GM12865 (cell line): ENCODE results near the gene CCDC197.

Source experiments
- DNase-seq: peaks from one replicate; pipeline ENCODE4 v3.0.0; 2010; ENCODE audit warnings: low read depth
- H3K4me3 ChIP-seq: 2 replicates; pipeline ENCODE4 v1.5.1; 2011; ENCODE audit warnings: mild to moderate bottlenecking, low read depth, low read length, control low read depth
- TF ChIP-seq, protein P1 (sequence below): IDR thresholded peaks from 2 replicates; pipeline ENCODE4 v1.5.1; 2011; ENCODE audit warnings: low read length, control low read depth, low read depth, inconsistent platforms; ENCODE audit not compliant: insufficient read depth; ENCODE audit errors: missing control alignments

The CCDC197 gene

DNA sequence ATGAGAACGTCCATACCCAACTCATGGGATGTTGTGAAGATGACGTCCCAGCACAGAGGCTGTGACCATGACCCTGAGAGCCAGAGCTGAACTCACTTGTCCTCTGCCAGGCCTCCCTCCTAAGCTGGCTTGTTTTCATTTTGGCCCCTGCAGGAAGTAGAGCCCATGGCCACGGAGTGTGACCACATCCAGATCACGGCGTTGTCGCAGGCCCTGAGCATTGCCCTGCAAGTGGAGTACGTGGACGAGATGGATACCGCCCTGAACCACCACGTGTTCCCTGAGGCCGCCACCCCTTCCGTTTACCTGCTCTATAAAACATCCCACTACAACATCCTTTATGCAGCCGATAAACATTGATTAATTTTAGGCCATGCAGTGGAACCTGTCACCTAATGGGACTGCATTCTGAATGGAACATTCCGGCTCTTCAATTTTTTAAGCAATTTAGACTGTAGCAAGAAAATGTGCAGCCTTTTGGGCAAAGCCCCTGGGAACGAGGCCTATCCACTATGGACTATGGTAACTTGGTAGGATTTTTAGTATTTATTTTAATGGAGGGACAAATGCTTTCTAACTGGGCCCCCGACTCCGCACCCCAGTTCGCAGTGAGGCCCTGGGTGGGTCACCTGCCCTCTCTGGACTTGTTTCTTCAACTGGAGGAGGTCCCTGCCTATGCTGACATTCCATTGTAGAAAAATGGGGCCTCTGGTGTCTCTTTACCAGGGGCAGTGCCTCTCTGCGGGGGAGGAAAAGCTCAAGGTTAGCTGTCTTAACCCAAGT is 48.7 kb downstream of the CCDC197 start:
- H3K4me3 ChIP-seq = no peak overlapping the region
- TF ChIP-seq, protein P1, sequence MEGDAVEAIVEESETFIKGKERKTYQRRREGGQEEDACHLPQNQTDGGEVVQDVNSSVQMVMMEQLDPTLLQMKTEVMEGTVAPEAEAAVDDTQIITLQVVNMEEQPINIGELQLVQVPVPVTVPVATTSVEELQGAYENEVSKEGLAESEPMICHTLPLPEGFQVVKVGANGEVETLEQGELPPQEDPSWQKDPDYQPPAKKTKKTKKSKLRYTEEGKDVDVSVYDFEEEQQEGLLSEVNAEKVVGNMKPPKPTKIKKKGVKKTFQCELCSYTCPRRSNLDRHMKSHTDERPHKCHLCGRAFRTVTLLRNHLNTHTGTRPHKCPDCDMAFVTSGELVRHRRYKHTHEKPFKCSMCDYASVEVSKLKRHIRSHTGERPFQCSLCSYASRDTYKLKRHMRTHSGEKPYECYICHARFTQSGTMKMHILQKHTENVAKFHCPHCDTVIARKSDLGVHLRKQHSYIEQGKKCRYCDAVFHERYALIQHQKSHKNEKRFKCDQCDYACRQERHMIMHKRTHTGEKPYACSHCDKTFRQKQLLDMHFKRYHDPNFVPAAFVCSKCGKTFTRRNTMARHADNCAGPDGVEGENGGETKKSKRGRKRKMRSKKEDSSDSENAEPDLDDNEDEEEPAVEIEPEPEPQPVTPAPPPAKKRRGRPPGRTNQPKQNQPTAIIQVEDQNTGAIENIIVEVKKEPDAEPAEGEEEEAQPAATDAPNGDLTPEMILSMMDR = no peak
- DNase-seq = no peak

DNA sequence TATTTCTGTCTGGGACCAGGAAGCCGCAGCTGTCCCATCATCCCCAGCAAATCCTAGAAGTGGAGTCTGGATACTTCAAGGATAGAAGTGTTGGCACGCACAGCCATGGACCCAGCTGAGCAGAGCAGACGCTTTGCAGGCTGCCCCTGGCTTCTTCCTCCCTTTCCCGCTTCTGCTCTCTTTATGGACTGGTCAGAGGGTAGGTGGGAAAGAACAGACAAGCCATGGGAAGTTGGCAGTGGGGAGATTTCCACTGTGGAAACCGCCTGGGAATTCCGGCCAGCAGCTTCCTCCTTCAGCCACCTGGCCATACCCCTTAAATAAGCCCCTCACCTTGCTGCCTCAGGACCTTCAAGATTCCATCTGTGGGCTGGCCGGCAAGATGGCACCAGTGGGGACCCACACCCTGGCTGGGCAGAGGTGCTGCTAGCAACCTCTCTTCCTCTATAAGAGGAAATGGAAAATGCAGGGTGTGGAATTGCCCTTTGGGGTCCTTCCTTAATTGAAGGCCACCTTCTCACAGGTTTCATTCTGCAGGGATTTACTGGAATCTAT is 49.7 kb downstream of the CCDC197 start:
- TF ChIP-seq, protein P1 = no peak
- H3K4me3 ChIP-seq = no peak overlapping the region
- DNase-seq = no peak

DNA sequence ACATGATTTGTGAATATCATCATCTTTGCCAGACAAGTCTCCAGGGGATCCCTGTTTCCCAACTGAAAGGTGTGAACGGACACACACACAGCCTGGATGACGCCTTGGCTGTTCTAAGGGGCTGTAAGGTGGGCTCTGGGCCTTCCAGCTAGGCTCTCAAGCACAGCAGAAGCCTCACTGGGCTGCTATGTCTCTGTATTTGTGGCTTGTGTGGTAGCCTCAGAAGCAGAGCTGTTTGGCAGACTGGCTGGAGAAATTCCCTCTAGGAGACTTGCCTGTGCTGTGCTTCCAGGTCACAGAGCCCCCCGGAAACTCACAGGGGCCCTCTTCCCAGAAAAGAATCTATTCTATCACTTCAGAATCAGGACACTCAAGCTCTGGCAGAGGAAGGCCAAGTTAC is 50.5 kb downstream of the CCDC197 start:
- H3K4me3 ChIP-seq = no peak overlapping the region
- TF ChIP-seq, protein P1 = no peak
- no peak for DNase-seq

DNA sequence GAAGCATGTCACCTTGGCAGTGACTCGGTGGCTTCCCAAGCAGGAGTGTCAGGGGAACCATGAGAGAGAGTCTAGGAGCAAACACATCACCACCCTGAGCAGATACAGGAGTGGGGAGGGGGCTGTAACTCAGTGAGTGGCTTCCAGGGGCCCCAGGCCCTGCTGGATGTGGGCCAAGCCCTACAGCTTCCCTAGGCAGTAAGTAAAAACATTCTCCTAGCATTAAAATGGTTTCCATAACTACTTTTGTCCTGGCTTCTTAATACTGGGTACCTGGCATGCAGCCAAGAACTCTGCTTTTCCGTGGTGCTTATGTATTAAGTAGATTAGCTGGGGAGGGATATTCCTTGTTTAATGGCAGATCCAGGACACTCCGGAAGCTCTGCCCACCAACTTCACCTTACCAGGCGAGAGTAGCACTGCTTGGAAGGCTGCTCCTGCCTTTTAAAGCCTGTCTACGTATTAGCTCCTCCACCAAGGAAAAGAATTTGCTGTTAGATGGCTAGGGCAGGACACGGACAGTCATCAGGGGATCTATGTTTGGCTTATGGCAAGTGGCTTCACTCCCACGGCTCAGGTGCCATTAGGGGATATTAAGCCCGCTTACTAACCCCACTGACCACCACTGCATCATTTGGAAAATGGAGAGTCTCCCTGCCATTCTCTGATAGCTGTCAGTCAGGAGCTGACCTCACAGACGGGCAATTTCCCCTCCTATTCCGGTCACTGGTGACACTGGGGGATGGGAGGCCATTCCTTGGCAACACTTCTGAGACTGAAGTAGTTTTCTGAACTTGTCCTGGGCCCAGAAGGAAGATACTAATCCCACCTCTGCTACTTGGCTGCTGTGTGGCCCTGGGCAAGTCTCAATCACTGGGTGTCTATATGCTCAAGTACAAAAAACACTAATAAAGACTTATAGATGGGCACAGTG is 51.9 kb downstream of the CCDC197 start:
- no peak for DNase-seq
- TF ChIP-seq, protein P1 = no peak
- no peak overlapping the region for H3K4me3 ChIP-seq

DNA sequence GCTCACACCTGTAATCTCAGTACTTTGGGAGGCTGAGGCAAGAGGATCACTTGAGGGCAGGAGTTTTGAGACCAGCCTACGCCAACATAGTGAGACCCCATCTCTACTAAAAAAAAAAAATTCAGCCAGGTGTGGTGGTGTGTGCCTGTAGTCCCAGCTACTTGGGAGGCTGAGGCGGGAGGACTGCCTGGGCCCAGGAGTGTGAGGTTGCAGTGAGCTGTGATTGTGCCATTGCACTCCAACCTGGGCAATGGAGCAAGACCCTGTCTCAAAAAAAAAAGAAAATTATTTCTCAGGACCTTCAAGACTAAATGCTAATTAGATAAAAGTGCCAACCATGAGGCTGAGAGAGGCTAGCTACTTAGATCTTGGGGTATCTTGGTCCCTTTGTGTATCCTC is 52.5 kb downstream of the CCDC197 start:
- no peak overlapping the region for H3K4me3 ChIP-seq
- TF ChIP-seq, protein P1 = no peak
- DNase-seq = no peak

DNA sequence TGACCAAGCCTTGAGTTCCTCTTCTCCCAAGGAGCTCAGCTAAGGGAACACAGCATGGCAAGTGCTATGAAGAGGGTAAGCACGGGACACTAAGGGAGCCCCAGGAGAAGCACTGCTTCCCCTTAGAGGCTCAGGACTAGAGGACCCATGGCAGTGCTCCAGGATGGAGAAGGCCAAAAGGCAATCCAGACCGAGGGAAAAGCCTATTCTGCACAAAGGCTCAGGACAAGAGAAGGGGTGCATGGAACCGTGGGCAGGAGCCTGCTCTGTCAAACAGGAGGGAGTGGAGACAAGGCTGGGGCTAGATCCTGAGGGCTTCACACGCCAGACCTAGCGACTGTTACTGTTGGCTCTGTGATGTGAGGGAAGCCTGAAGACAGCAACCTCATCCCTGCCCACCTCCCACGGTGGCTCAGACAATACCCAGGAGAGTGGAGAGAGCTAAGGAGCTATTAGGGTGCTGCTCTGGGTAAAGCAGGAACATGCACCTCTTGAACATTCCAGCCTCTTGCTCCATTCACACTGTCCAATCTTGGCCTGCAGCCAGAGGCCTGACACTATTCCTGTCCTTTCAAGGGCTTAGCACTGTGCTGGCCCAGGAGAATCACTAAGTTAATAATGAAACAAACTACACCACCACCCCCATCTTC is 53.3 kb downstream of the CCDC197 start:
- TF ChIP-seq, protein P1 = no peak
- no peak for DNase-seq

More for the DNA sequence above, 53.3 kb downstream of the CCDC197 start:
- H3K4me3 ChIP-seq = no peak overlapping the region
